Medulla oblongata (tissue), 1 donor: ENCODE data around the gene CDK2.
A peak's percentile ranks its signal among the peaks of the same experiment; 100 is the strongest.
"Not testable (repeated sequence)": the region's sequence is repeated elsewhere in the genome, so short reads cannot be mapped to it uniquely, and the experiment has no call there.

Experiments
- DNase-seq: peaks from one replicate; pipeline ENCODE4 v3.0.0-alpha.2; 2015; ENCODE audit errors: extremely low spot score

CDK2 gene

DNA sequence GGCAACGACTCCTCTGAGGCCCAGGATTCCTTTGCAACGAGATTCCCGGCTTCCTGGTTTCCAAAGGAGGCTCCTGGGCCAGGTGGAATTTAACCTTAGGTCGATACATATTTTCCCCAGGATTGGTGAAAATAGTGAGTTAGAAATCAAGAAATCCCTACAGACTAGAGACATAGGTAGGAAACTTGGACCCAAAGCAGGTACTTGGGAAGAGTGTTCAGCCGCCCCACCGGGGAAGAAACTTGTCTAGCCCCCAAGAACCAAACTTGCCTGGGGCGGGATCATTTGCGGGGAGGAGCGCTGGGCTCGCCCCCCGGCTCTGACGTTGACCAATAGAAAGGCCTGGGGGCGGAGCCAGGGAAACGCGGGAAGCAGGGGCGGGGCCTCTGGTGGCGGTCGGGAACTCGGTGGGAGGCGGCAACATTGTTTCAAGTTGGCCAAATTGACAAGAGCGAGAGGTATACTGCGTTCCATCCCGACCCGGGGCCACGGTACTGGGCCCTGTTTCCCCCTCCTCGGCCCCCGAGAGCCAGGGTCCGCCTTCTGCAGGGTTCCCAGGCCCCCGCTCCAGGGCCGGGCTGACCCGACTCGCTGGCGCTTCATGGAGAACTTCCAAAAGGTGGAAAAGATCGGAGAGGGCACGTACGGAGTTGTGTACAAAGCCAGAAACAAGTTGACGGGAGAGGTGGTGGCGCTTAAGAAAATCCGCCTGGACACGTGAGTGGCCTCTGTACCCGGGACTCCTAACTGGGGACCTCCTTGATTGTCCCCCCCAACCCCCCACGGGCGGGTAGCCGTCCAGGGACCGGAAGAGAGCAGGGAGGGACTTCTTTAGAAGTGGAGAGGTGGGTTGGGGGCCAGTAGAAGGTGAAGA is at the start of gene CDK2:
Gene CDK2 (plus strand): TSS at position 423 of the 874 bp plus-strand sequence. CDS start 179 bp downstream, at position 602.
- DNase-seq, result peak; percentile 91

DNA sequence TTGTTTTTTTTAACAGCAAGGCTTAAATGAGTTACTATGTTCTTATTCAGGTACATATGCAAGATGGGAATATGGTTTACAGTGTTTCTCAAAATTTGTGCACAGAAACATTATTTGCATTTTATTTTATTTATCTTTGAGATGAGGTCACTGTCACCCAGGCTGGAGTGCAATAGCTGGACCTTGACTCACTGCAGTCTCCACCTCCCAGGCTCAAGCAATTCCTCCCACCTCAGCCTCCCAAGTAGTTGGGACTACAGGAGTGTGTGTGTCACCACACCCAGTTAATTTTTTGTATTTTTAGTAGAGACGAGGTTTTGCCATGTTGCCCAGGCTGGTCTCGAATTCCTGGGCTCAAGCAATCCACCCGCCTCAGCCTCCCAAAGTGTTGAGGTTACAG is 47.6 kb upstream of the CDK2 start:
- not testable (repeated sequence) for DNase-seq

DNA sequence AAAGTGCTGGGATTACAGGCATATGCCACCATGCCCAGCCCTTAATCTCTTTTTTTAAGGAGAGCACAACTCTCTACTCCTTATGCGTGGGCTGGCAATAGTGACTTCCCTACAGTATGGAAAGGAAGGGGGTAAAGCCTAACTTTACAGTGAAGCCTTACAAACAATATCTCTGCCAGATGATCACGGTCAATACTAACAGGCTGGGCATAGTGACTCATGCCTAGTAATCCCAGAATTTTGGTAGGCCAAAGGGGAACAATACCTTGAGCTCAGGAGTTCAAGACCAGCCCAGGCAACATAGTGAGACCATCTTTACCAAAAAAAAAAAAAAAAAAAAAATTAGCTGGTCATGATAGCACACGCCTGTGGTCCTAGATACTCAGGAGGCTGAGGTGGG is 44.5 kb upstream of the CDK2 start:
- no peak for DNase-seq

DNA sequence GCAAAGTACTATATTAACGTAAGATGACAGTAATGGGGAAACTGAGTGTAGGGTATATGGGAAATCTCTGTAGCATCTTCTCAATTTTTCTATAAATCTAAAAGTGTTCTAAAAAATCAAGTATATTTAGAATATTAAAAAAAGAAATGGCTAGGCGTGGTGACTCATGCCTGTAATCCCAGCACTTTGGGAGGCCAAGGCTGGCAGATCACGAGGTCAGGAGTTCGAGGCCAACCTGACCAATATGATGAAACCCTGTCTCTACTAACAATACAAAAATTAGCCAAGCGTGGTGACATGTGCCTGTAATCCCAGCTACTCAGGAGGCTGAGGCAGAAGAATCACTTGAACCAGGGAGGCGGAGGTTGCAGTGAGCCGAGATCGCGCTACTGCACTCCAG is 43.0 kb upstream of the CDK2 start:
- DNase-seq, result not testable (repeated sequence)

DNA sequence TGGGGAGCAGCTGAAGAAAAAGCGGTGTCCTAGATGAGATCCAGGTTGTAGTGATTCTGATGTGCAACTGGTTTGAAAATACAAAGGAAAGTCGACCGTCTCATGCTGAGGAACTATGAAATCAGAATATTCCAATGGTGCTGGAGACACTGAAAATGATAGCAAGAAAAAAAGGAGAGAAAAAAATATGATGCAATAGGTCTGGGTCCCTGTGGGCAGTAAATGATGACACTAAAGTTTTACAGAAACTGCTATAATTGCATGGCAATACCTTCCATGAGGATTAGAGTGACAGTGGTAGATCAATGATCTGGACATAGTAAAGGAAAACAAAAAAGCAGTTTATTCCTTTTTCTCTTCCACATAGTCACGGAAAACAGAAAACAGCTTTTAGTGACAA is 41.3 kb upstream of the CDK2 start:
- no peak for DNase-seq

DNA sequence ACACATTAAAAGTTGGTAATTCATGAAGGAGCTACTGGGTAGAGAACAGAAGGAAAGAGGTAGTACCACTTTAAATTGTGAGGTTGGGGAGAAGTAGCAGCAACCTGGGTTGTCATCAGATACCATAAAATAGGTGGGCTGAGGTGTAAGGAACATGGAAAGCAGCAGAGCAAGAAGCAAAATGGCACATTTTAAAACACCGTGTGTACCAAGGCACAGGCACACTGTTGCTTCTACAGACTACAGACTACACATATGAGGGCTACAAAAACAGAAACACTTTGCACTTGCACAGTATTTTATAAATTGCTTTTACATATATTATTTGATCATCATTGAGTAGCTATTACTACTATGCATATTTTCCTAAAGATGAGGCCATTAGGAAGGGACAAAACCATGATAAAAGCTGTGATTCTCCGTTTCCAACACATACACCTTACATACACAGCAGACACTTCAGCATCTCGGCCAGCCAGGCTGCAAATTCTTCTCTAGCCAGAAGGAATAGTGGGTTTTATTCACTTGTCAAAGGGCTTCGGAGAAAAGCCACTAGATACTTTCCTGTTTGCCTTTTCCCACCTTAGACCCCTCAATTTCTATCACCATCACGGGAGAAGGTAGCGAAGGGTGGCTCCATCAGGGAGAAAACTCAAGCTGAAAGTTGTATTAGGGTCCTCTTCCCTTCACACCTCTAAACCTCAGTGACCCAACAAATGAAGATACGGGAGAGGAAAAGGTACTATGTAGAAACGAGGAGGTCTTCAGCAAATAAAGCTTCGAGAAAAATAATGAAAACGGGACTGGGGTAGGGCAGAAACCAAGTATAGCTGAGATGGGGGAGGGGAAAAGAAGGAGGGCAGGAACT is 40.5 kb upstream of the CDK2 start:
- DNase-seq, result no peak

DNA sequence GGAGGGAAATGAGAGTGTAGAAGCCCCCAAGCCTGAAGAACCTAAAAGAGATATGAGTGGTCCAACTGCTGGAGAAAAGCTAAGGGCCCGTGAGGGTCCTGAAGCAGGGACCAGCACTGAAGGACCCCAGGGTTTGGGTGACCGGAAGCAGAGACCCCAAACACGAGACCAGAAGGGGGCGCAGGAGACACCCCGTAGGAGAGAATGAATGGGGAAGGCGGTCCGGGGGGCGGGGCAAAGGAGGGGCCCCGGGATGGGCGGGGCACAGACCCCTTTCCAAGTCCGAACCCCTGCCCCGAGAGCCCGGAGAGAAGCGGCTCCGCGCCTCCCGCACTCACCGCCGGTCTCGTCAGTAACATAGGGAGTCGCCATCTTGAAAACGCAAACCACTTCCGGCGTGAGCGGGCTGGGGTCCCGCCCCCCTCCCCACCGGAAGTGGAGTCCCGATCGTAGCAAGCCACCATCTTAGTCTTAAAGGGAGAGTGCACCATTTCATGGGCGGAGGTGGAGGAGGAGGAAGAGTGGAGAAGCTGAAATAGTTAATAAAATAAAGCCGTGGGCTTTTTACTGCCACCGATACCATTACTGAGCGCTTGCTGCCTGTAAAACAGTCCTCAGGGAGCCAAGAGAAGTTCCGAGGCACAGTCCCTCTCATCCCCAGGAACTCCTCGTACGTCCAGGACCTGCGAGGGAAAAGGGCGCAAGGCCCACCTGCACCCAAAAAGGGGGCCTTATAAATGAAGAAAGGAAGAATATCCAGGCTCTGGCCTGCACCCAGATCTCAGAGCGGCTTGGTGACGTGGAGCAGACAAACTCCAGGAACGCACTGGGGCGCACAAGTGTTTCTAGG is 39.7 kb upstream of the CDK2 start:
- peak; percentile 93 for DNase-seq

DNA sequence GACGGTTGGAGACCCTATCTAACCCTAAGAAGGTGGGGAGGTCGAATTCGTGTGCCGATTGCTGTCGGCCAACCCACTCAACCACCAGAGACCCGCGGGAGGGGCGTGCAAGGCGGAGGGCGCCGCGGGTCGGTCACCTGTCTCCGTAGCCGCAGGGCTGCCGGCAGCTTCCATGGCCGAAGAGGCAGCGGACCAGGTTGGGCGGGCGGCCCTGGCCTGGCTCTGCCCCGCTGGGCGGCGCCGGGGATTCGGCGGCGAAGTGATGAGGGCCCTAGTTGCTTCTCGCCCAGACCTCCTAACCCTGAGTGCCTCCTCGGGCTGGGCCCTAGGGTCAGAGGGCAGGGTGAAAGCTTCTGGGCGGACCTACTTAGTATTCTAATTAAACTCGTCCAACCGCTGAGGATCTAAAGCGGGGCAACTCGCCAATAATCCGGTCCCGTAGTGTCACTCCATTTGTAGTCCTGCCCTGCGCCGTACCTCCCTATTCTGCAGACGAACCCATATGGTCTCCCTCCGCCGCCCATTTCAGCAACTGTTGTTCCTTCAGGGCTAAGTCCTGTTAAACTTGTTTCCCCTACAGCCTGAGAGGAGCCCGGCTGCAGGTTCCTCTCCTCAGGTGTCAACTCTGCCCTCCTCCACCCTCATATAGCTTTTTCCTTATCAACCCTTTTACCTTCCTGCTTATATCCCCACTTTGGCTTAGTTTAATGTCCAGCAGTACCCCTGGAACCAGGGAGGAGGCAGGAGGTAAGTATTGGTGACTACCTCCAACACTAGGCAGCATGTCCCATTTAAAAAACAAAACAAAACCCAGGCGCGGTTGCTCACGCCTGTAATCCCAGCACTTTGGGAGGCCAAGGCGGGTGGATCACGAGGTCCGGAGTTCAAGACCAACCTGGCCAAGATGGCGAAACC is 38.8 kb upstream of the CDK2 start, which contains the start of gene PYM1:
Gene PYM1 (minus strand): TSS at position 307 of the 915 bp plus-strand sequence. CDS start 133 bp downstream, at position 174.
- peak; percentile 76 for DNase-seq

DNA sequence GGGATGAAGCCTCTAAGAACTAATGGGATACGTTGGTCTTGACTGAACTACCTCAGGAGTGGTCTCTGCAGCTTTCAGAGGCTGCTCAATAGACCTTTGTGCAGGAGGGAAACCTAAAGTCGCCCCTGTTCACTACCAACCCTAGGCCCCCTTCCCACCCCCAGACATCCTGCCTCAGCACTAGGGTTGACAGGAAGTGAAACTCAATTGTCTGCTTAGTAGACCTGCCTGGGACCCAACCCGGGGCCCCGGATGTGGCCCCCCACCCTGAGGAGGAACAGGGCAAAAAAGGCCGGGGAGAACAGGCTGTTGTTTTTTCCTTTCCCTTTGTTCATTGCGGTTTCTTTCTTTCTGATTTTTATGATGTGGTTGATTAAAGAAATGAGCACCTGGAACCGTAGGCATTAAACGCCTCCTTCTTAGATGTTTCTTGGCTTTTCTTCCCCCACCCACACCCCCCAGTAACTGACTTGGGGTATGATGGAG is 37.3 kb upstream of the CDK2 start:
- DNase-seq, result peak; percentile 39

DNA sequence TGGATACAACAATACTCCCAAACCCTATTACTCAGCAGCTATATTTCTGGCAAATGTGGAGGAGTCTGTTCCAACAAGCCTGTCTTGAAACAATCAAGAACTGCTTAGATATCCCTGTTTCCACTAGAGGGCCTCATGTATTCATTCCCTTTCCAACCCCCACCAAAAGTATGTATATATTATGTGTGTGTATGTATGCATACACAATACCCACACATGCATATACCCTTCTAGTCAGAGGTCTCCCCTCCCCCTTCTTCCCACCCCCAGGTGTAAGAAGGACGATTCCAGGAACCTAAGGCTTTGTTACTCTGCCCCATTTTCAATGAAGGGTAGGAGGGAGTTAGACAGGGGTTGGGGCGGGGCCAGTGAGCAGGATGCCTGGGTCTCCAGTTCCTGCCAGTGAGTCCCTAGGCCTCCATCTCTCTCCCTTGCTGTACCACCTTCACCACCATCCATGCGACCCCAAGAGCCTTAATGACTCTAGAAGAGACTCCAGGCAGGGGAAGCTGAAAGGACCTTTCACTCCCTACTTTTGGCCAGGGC is 35.8 kb upstream of the CDK2 start, which contains the start of gene DGKA:
Gene DGKA (plus strand): TSS at position 392 of the 546 bp plus-strand sequence. CDS start 5,342 bp downstream, outside the sequence.
- peak; percentile 55 for DNase-seq

DNA sequence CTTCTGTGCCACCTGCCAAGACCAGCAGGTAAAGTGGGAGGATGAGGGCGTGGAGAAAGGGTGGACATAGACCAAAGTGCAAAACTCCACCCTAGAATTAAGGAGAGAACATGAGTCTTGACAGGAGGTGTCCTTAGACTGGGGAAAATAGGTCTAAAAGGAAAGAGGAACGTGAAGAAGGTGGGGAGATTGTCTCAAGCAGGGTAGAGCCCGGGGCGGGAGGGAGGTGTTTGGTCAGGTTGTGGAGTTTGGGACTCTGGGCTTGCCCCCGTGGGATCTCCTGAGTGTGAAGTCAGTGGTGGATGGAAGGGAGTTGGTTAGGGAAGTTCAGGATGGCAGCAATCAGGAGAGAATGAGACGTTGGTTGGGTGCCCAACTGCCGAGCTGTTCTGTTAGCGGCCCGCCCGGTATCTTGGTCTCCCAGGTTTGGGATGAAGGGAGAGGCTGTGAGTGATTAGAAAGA is 35.3 kb upstream of the CDK2 start:
- DNase-seq, result no peak

DNA sequence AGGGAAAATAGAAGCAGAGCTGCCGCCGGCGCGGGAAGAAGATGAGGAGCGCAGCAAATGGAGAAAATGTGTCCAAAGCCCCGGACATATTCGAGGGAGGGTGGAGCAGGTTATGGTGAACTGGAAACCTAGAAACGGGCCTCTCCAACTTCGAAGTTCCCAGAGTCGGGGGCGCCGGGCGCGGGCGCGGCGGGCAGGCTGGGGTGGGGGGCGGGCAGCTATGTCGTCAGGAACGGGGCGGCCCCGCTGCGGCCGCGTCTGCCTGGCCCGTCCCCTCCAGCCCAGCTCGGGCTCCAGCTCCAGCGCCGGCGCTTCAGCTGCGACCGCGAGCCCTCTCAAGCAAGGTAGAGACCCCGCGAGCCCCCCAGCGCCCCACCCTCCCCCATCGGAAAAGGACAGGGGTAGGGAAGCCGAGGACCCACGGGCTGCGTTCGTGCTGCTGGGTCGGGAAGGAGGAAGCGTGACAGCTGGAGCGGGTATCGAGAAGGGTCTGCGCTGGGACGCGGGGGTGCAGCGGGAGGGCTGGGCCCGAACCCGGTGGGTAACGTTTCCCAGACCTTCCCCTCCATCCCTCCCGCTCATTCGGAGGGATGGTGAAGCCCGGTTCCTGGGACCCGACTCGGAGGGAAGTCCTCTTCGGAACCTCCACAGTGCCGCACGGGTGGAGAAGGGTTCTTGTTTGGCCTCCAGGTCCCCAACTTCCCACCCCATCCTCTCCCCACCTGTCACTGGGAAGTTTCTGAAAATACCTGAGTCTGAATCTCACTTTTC is 34.7 kb upstream of the CDK2 start:
- peak; percentile 43 for DNase-seq

DNA sequence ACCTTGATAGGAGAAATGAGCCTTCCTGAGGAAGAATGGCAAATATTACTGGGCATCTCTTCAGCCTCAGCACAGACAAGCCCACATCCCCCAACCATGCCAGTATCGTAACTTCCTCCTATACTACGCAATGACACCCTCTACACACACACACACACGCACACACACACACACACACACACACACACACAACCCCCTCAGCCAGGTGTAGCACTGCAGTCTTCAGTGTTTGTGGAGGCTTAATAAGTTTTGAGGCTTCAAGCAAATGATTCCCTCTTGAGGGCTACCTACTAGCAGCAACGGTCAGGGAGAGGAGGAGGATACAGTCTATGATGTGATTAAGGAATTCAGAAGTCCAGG is 34.1 kb upstream of the CDK2 start:
- DNase-seq, result peak; percentile 13

DNA sequence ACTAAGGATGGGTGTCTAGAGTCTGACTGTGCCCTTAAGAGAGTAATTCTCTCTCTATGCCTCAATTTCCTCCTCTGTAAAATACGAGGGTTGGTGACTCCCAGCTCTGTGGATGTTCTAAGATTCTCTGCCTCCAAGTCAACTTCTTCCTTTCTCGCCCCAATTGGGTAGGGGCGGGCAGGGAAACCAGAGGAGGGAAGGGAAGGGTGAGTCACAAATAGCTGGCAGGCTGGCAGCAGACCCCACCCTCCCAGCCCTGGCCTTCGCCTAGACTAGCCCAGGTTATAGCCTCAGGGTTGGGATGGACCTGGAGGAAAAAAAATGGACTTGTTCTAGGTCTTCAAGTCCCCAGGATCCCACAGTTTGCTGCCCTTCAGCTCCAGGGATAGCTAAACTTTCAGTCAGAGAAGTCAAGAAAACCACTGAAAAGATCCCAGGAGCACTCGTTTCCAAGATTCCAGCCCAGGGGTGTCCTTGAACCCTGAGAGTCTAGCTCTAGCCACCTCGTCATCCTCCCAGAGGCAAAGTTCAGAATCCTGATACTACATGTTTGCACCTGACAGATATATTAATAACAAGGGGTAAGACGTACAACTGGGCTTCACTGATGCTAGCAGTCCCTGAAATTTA is 33.3 kb upstream of the CDK2 start:
- no peak for DNase-seq

DNA sequence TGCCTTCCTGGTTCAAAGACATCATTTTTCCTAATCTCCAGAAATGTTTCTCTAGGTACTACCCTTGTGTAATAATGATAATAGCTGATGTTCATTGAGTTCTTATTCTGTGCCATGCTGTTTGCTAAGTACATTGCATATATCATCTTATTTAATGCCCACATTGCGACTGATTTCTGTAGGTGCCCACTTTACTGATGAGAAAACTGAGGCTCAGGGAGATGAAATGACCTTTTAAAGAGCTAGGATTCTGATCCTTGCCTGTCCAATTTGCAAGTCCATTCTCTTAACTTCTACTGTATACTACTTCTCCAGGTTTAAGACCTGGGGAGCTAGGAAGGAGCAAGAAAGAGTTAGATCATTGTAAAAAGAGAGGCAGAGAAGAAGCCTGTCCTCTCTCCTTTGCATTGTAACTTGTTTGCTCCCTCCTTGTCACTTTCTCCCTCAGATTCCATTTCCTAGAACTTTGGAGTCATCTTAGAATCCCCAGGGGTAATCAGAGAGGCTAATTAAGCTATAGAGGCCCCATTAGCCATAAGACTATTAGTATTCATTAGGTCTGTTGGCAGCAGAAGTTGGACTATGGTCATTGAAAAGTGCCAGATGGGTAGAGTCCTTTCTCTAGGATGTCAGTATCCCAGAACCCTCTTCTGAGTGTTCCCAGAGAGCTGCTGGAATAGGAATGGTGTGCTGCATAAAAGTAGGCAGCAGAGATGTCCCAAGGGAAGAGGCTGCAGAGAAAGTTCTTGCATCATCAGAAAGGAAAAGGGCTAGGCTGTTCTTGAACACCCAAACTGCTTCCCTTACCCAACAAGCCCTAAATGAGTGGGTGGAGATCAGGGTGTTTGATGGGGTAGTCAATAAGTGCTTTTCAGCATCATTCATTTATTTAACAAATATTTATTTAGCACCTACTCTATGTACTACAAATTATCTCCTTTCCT is 32.6 kb upstream of the CDK2 start:
- DNase-seq, result no peak

DNA sequence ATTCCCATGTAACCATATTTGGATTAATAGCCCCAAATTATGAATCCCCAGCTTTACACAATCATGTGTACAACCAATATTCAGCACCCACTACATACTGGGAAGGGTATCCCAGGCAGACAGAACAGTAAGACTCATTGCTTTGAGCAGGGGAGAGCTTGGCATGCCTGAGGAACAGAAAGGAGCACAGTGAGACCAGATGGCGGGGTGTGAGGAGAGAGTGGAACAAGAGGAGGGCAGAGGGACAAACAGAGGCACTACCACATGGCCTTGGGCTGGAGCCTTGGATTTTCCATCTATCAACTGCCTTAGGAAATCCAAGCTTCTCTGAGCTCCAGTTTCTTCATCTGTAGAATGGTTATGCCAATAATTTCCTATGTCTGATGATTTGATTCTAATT is 31.9 kb upstream of the CDK2 start:
- no peak for DNase-seq

DNA sequence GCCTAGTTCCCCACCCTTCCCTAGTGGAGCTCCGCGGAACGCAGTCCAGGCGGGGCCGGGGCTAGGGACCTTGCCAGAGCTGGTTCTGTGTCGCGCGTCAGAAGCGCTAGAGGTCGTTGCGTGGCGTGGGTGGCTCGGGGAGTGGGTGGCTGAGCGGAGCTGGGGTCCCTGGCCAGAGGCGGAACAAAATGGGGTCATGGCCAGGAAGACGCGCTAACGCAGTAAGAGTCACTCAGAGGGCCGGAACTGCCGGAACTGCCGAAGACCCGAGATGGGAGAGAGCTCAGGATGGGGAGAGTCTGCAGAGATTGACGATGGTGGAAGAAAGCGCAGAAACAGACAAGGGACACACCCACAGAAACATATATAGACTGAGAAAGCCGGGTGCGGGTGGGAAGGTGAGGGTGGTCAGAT is 30.9 kb upstream of the CDK2 start:
- no peak for DNase-seq
